Epithelial cell of umbilical artery (primary cell): Measurements from ENCODE around the gene LIPN. TPM values are rescaled to one million over a fixed set of nuclear protein-coding genes. Genes with fewer than 3 reads are reported as not detected.

Experiments
- total RNA-seq: library from RNA; depleted of rRNA; stranded (reverse); fragments of >200 nt; gene quantifications from 2 replicates; pipeline ENCODE4 v1.2.3, GENCODE V29; 2014

The LIPN gene
- total RNA-seq, result not detected in 2 replicates

GRCh38 chr10:88759366-88760101 lies at the start of gene LIPN:
TSS of gene LIPN (plus strand) at chr10:88760020. CDS start at chr10:88761406, 1,386 bp downstream.

GRCh38 chr10:88802523-88803285 lies 42.9 kb downstream of the LIPN start, which contains the start of gene LIPM:
TSS of gene LIPM (plus strand) at chr10:88802730. CDS start at chr10:88802897, 167 bp downstream.

Other genes with a start within 250 kb of the LIPN start
- gene RNLS, start 176.7 kb upstream of the LIPN start, total RNA-seq, result 3.2 and 4.6 TPM in 2 replicates
- not detected in 2 replicates for gene LIPJ, start 173.3 kb upstream of the LIPN start, total RNA-seq
- not detected in 2 replicates for gene LIPF, start 95.6 kb upstream of the LIPN start, total RNA-seq
- not detected in 2 replicates for gene LIPK, start 53.8 kb upstream of the LIPN start, total RNA-seq
- gene LIPM, start 42.7 kb downstream of the LIPN start, total RNA-seq, result not detected in 2 replicates
- gene ANKRD22, start 91.8 kb downstream of the LIPN start, total RNA-seq, result not detected in 2 replicates
- gene STAMBPL1, start 120.2 kb downstream of the LIPN start, total RNA-seq, result under 0.01 and 0.61 TPM in 2 replicates
- gene ACTA2, start 192.8 kb downstream of the LIPN start, total RNA-seq, result 7.1 and 14.0 TPM in 2 replicates
- 6.2 and 10.9 TPM in 2 replicates for gene FAS, start 230.8 kb downstream of the LIPN start, total RNA-seq